HG02798 (cell line): Measurements from ENCODE around the gene LDHAL6B.
A peak's percentile ranks its signal among the peaks of the same experiment; 100 is the strongest.
"Not testable (repeated sequence)": the region's sequence is repeated elsewhere in the genome, so short reads cannot be mapped to it uniquely, and the experiment has no call there.

Source experiments
- ATAC-seq: cut with Tn5 transposase; IDR thresholded peaks from one replicate; pipeline ENCODE4 v1.9.1; 2021; ENCODE audit warnings: mild to moderate bottlenecking; ENCODE audit not compliant: unreplicated experiment, poor library complexity

LDHAL6B gene

GRCh38 chr15:59206623-59207183 is at the start of gene LDHAL6B:
Gene LDHAL6B, plus strand, starts transcription at chr15:59206843. Its CDS starts 98 bp downstream, at chr15:59206941.
- ATAC-seq: no peak

- no peak for ATAC-seq
Observed at GRCh38 chr15:59157396-59157795, 49.2 kb upstream of the LDHAL6B start.

- ATAC-seq: no peak
Observed at GRCh38 chr15:59157840-59158700, 48.6 kb upstream of the LDHAL6B start.

GRCh38 chr15:59158701-59159034 is 48.0 kb upstream of the LDHAL6B start:
- no peak for ATAC-seq

GRCh38 chr15:59159210-59159609 is 47.4 kb upstream of the LDHAL6B start:
- no peak for ATAC-seq

GRCh38 chr15:59160880-59161593 is 45.6 kb upstream of the LDHAL6B start:
- no peak for ATAC-seq

GRCh38 chr15:59162080-59162479 is 44.6 kb upstream of the LDHAL6B start:
- ATAC-seq: not testable (repeated sequence)

GRCh38 chr15:59165726-59166125 is 40.9 kb upstream of the LDHAL6B start:
- no peak for ATAC-seq

GRCh38 chr15:59166166-59166565 is 40.5 kb upstream of the LDHAL6B start:
- no peak for ATAC-seq

- ATAC-seq: no peak
Observed at GRCh38 chr15:59166601-59167265, 39.9 kb upstream of the LDHAL6B start.

- ATAC-seq: no peak
Observed at GRCh38 chr15:59168536-59168935, 38.1 kb upstream of the LDHAL6B start.

GRCh38 chr15:59169251-59169708 is 37.4 kb upstream of the LDHAL6B start:
- no peak for ATAC-seq

- ATAC-seq: no peak
Observed at GRCh38 chr15:59170295-59171066, 36.2 kb upstream of the LDHAL6B start.

- ATAC-seq: no peak
Observed at GRCh38 chr15:59171067-59171397, 35.6 kb upstream of the LDHAL6B start.

- ATAC-seq: no peak
Observed at GRCh38 chr15:59172289-59172901, 34.2 kb upstream of the LDHAL6B start.

GRCh38 chr15:59173194-59173593 is 33.4 kb upstream of the LDHAL6B start:
- ATAC-seq: no peak

GRCh38 chr15:59174151-59174834 is 32.4 kb upstream of the LDHAL6B start:
- no peak for ATAC-seq

- ATAC-seq: peak; percentile 75
Observed at GRCh38 chr15:59174835-59175831, 31.5 kb upstream of the LDHAL6B start.
